IMR-90 (cell line): ENCODE results near the gene RASL10B. TPM values are rescaled to one million over a fixed set of nuclear protein-coding genes. Genes with fewer than 3 reads are reported as not detected.
A peak's percentile ranks its signal among the peaks of the same experiment; 100 is the strongest.

Experiments
- ATAC-seq: fragments of 200-7000 bp; cut with Tn5 transposase; 2 replicates; pipeline ENCODE4 v1.9.1; 2020; ENCODE audit warnings: low read depth, mild to moderate bottlenecking, moderate library complexity
- BruUV-seq: library from RNA; stranded (reverse); fragments of 400-500 nt; replicated peaks from 2 replicates; lab custom pipeline; 2021; lab: Mats Ljungman, UMichigan
- CTCF ChIA-PET: fragments of 300-600 bp; formaldehyde crosslinking; extraction: SDS; loops from one replicate; lab custom pipeline; 2021; ENCODE audit warnings: antibody characterized with exemption; lab: Yijun Ruan, JAX
- POLR2A ChIA-PET: fragments of 300-600 bp; sonication (Branson Sonifier 250); formaldehyde crosslinking; loops from one replicate; lab custom pipeline; 2022; ENCODE audit warnings: antibody characterized with exemption; ENCODE audit not compliant: unreplicated experiment; lab: Charles Lee
- DNase-seq: peaks from one replicate; pipeline ENCODE4 v3.0.0; 2013
- H2AFZ ChIP-seq: replicated peaks from 2 replicates; pipeline ENCODE3; 2013; ENCODE audit warnings: low read length, mild to moderate bottlenecking; ENCODE audit not compliant: poor library complexity
- H2AK5ac ChIP-seq: 2 replicates; pipeline ENCODE4 v1.6.1; 2013; ENCODE audit warnings: low read depth, low read length, inconsistent platforms
- H2AK9ac ChIP-seq: replicated peaks from 2 replicates; pipeline ENCODE3; 2013; ENCODE audit warnings: mild to moderate bottlenecking, low read depth, low read length, moderate library complexity; ENCODE audit not compliant: poor library complexity
- H2BK120ac ChIP-seq: 2 replicates; pipeline ENCODE4 v1.6.1; 2013; ENCODE audit warnings: low read depth, low read length, inconsistent platforms
- H2BK15ac ChIP-seq: 3 replicates; pipeline ENCODE4 v1.6.1; 2013; ENCODE audit warnings: low read depth, low read length, inconsistent platforms
- H2BK20ac ChIP-seq: 2 replicates; pipeline ENCODE4 v1.6.1; 2013; ENCODE audit warnings: low read depth, mild to moderate bottlenecking, inconsistent platforms, low read length, moderate library complexity
- H2BK5ac ChIP-seq: 2 replicates; pipeline ENCODE4 v1.6.1; 2013; ENCODE audit warnings: mild to moderate bottlenecking, low read depth, low read length, inconsistent platforms; ENCODE audit not compliant: poor library complexity, severe bottlenecking
- H3K14ac ChIP-seq: replicated peaks from 2 replicates; pipeline ENCODE4 v1.6.1; 2013; ENCODE audit warnings: low read depth, low read length, inconsistent platforms
- H3K18ac ChIP-seq: 2 replicates; pipeline ENCODE4 v1.6.1; 2013; ENCODE audit warnings: low read depth, low read length, control low read depth
- H3K23ac ChIP-seq: 2 replicates; pipeline ENCODE4 v1.6.1; 2013; ENCODE audit warnings: low read depth, low read length, inconsistent platforms
- H3K27ac ChIP-seq: 2 replicates; pipeline ENCODE4 v1.5.1; 2013; ENCODE audit warnings: mild to moderate bottlenecking, control low read depth, low read length; ENCODE audit not compliant: insufficient read depth
- H3K27me3 ChIP-seq: 2 replicates; pipeline ENCODE4 v1.6.1; 2013; ENCODE audit warnings: low read length; ENCODE audit not compliant: control insufficient read depth, insufficient read depth
- H3K36me3 ChIP-seq: 2 replicates; pipeline ENCODE4 v1.6.1; 2013; ENCODE audit warnings: low read length, mixed read lengths; ENCODE audit not compliant: control insufficient read depth, insufficient read depth
- H3K4ac ChIP-seq: 2 replicates; pipeline ENCODE4 v1.6.1; 2013; ENCODE audit warnings: low read depth, low read length, inconsistent platforms
- H3K4me1 ChIP-seq: 2 replicates; pipeline ENCODE4 v1.6.1; 2013; ENCODE audit warnings: low read length, mixed read lengths; ENCODE audit not compliant: control insufficient read depth, insufficient read depth
- H3K4me2 ChIP-seq: 2 replicates; pipeline ENCODE4 v1.6.1; 2013; ENCODE audit warnings: low read depth, mild to moderate bottlenecking, control low read depth, low read length, moderate library complexity
- H3K4me3 ChIP-seq: 2 replicates; pipeline ENCODE4 v1.5.1; 2013; ENCODE audit warnings: low read depth, mild to moderate bottlenecking, control low read depth, low read length, moderate library complexity; ENCODE audit not compliant: insufficient read depth
- H3K56ac ChIP-seq: 2 replicates; pipeline ENCODE4 v1.6.1; 2013; ENCODE audit warnings: low read length, inconsistent platforms; ENCODE audit not compliant: insufficient read depth; ENCODE audit errors: extremely low read depth
- H3K79me1 ChIP-seq, 2 experiments: 2 replicates each; pipeline ENCODE4 v1.6.1; 2013; ENCODE audit warnings: low read length in 2 of 2, inconsistent platforms in 1 of 2, low read depth in 1 of 2
- H3K9ac ChIP-seq: 2 replicates; pipeline ENCODE4 v1.6.1; 2013; ENCODE audit warnings: low read depth, low read length, control low read depth
- H3K9me1 ChIP-seq: 2 replicates; pipeline ENCODE4 v1.6.1; 2013; ENCODE audit warnings: low read length, inconsistent platforms; ENCODE audit not compliant: insufficient read depth
- H3K9me3 ChIP-seq: 2 replicates; pipeline ENCODE4 v1.6.1; 2013; ENCODE audit warnings: low read length; ENCODE audit not compliant: control insufficient read depth, insufficient read depth
- H4K20me1 ChIP-seq: 2 replicates; pipeline ENCODE4 v1.6.1; 2013; ENCODE audit warnings: low read length, inconsistent platforms; ENCODE audit not compliant: insufficient read depth
- H4K5ac ChIP-seq: 2 replicates; pipeline ENCODE4 v1.6.1; 2013; ENCODE audit warnings: mild to moderate bottlenecking, low read depth, low read length, control low read depth
- H4K8ac ChIP-seq, 2 experiments: 2 replicates each; pipeline ENCODE4 v1.6.1; 2013; ENCODE audit warnings: low read depth in 2 of 2, low read length in 2 of 2, control low read depth in 1 of 2, inconsistent platforms in 1 of 2
- H4K91ac ChIP-seq: 2 replicates; pipeline ENCODE4 v1.6.1; 2013; ENCODE audit warnings: low read depth, low read length, inconsistent platforms; ENCODE audit not compliant: insufficient read depth
- MAZ ChIP-seq: IDR thresholded peaks from 2 replicates; pipeline ENCODE4 v1.6.1; 2012; ENCODE audit warnings: low read depth, mild to moderate bottlenecking, low read length, improper control_type of control experiment, moderate library complexity, borderline replicate concordance
- WGBS, 2 experiments: methylation state at CpG; one replicate each; pipeline versions ENCODE4 v1.1.5 to v1.1.7; 2013; ENCODE audit warnings: missing lambda C conversion rate in 2 of 2; ENCODE audit not compliant: insufficient read length in 1 of 2; ENCODE audit errors: extremely low coverage in 2 of 2; 5-methylcytosine and 5-hydroxymethylcytosine counted together
- dilution Hi-C: fragments of 300-500 bp; cut with HindIII; formaldehyde crosslinking; loops from one replicate; pipeline ENCODE4 v1.14.3; 2018; ENCODE audit warnings: low sequenced_read_pairs; ENCODE audit not compliant: unreplicated experiment
- in situ Hi-C: fragments of 300-500 bp; cut with MboI; formaldehyde crosslinking; loops from 3 replicates; pipeline ENCODE4 v1.14.3; 2019; ENCODE audit warnings: low sequenced_read_pairs, inconsistent platforms, mixed read lengths
- intact Hi-C: fragments of 100-400 bp; cut with micrococcal nuclease; formaldehyde crosslinking; loops from 2 replicates; pipeline ENCODE4 v1.10.0; 2022
- polyA plus RNA-seq, 3 experiments: library from polyadenylated mRNA; depleted of rRNA; stranded (reverse); fragments of >200 nt; gene quantifications; 2 replicates each; pipeline ENCODE4 v1.2.3, GENCODE V29; 2012; ENCODE audit warnings: low replicate concordance in 1 of 3
- total RNA-seq: library from RNA; depleted of rRNA; stranded (reverse); fragments of >200 nt; gene quantifications from 2 replicates; pipeline ENCODE4 v1.2.3, GENCODE V29; 2012

The RASL10B gene
- total and polyA plus RNA-seq, 2 of the 4 experiments (the other 2 are of a cell fraction): 4.1 to 4.7 TPM

DNA sequence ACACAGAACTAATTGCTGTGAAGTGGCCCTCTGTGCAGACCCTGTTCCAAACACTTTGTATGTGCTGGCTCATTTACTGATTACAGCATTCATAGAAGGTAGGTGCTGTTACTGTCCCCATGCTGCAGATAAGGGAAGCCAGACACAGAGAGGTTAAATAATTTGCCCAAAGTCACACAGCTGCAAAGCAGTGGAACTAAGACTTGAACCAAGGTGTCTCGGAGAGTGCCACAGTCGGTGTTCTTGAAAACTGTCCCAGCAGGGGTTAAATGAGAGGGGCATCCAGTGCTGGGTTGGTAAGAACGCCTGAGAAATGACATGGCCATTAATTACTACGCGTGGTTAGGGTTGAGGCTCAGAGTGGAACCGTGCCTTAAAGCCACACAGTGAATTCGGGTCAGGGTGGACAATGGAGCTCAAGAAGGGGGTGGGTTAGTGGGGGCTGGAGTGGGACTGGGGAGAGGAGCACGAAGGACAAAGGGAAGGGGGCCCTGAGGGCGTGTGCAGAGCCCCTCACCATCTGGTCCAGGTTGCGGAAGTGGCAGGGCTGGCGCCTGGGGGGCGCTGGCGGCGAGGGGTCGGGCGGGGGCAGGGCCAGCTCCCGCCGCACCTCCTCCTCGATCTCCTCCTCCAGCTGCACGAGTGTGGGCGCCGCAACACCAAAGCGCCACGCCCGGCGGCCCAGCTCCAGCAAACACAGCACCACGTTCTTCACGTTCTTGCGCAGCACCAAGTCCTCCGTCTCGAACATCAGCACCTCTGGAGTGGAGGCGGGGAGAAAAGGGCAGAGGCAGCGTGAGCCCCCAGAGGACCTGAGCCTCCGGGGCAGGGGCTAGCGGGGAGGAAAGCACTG lies 18.3 kb downstream of the RASL10B start:
- Histone ChIP-seq H2AFZ (peak overlapping the region; percentile 76), H3K14ac (no peak overlapping the region), H3K23ac (no peak overlapping the region), H3K36me3 (no peaks in the 10 kb centered on the region), H2AK9ac (peak overlapping the region; percentile 33), H3K4me1 (peaks cover 8% of the 10 kb centered on the region; the same call in 1 of the 2 replicates), H4K20me1 (no peaks in the 10 kb centered on the region), H2BK20ac (no peak overlapping the region), H3K18ac (no peak overlapping the region), H4K8ac (no peak overlapping the region; a peak in 1 of 4 replicates), H3K9me1 (no peaks in the 10 kb centered on the region), H3K9me3 (no peaks in the 10 kb centered on the region), H3K56ac (no peak overlapping the region), H2BK120ac (no peak overlapping the region), H3K9ac (peak overlapping the region; percentile 33; the same call in 1 of the 2 replicates), H4K91ac (no peak overlapping the region), H3K27me3 (peaks cover 50% of the 10 kb centered on the region), H2BK15ac (no peak overlapping the region), H3K27ac (no peak overlapping the region), H3K4me2 (peak overlapping the region; percentile 33), H3K4me3 (peak overlapping the region; percentile 8; the same call in 1 of the 2 replicates), H3K4ac (no peak overlapping the region), H4K5ac (no peak overlapping the region), H3K79me1 (no peaks in the 10 kb centered on the region), H2AK5ac (no peak overlapping the region), H2BK5ac (no peak overlapping the region)
- no TSS peak for BruUV-seq
- POLR2A ChIA-PET: interaction anchor here (0.5 kb wide), 1 partner anchor 182 kb away, joined by 4 read pairs; no protein-coding TSS in a partner anchor
- intact Hi-C loops: loop anchor here (10.0 kb wide), 2 partner anchors 315 to 505 kb away; partner anchors contain the start of genes SLFN12 and SLFN5
- 10% methylated on average over 10 of the region's 35 CpGs; no CpG with 5 or more reads in 1 of the 2 experiments for WGBS, 2 experiments
- CTCF ChIA-PET: interaction anchor here (1.0 to 1.8 kb wide), 3 partner anchors 14 to 216 kb away, joined by 3 to 7 read pairs (median 4); no protein-coding TSS in a partner anchor
- dilution Hi-C loops: no loop called here
- TF ChIP-seq MAZ: no peak
- in situ Hi-C loops: loop anchor here (25.0 kb wide), 1 partner anchor 387 kb away; the partner anchor contains the start of gene SLFN11
- peak; percentile 49 for ATAC-seq
- peak; percentile 20 for DNase-seq
